HG03469 (cell line): ENCODE results near the gene MYBPH.

ENCODE experiments used
- ATAC-seq: cut with Tn5 transposase; IDR thresholded peaks from one replicate; pipeline ENCODE4 v1.9.1; 2021; ENCODE audit warnings: mild to moderate bottlenecking, moderate library complexity, moderate number of reproducible peaks; ENCODE audit not compliant: unreplicated experiment

Gene MYBPH

DNA sequence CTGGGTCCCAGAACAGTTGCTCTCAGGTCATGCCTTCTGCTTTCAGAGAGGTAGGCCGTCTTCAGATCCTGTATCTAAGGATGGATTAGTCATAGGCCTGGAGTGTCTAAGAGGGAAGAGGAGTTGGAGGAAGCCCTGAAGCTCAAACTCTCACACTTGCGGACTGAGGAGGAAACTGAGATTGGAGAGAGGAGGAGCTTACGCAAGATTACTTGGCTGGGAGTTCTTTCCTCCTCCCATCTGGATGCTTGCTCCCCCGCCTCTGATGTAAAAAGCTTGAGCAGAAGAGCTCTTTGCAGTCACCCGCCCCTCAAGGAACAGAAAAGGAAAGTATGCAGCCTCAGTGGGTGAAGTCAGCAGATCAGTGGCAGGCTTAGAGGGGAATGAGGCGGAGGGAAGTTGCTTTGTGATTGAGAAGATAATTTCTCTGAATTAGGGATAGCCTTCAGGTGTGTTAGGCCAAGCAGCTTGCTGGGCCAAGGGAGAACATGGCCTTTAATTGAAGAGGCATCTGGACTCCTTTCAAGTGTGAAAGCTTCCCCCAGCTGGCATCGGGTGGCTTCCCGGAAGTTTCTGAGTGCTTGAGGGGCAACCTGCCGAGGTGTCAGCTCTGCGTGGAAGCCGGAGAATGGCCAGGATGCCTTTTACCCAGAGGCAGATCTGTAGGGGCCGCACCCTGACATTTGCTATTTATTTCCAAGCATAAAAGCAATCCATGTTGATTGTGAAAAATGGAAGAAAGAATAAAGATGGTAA lies 41.5 kb downstream of the MYBPH start:
- ATAC-seq: no peak

DNA sequence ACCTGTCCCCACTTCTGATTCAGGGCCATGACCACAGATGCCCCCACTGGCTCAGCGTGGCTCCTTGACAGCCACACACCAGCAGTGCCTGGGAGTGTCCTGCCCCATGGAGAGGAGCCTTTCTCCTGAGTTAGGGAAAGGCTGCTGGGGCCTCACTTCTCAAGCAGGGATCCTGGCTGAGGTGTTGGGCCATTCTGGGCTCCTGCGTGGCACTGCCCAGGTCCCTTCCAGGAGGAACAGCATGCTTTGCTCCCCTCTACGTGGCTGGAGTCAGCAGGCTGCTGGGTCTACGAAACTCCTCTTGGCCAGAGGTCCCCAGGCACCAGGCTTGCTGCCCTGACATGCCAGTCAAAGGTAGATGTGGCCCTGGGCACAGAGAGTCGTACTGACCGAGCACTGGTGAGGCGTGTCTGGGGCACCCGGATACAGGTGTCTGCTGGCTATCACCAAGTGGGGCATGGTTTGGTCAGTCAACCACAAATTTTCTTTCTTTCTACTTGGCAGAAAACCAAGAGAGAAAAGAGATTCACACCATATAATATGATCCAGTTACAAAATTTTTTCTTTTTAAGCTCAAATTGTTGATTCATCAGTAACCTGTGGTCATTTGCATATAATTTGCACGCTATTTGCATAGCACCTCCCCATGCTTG lies 44.0 kb downstream of the MYBPH start:
- ATAC-seq: no peak

DNA sequence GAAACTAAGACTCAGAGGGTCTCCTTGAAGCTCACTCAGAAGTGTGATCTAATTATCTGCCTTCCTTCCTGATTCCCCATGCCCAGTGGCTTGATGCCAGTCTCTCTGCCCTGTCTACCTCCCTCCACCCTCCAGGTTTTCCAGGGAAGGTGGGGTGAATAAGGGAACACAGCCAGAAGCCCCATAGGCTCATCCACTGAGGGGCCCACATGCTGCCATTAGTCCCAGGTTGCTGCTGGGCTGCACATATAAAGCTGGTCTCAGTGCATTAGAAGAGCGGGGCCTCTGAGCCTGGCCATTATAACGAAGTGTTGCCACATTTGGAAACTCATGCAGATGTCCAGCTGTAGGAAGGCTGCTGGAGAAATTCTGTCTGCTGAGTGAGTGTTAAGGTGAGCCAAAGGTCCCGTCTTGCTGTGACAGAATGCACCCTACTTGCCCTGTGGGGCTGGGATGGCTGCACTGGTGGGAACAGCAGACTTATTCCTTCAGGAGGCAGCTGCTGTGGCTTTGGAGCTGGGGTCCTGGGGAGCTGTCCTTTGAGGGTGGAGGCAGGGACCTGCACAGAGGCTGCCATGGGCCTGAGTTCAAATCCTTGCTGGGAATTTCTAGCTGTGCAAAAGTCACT lies 45.2 kb downstream of the MYBPH start:
- ATAC-seq: no peak

DNA sequence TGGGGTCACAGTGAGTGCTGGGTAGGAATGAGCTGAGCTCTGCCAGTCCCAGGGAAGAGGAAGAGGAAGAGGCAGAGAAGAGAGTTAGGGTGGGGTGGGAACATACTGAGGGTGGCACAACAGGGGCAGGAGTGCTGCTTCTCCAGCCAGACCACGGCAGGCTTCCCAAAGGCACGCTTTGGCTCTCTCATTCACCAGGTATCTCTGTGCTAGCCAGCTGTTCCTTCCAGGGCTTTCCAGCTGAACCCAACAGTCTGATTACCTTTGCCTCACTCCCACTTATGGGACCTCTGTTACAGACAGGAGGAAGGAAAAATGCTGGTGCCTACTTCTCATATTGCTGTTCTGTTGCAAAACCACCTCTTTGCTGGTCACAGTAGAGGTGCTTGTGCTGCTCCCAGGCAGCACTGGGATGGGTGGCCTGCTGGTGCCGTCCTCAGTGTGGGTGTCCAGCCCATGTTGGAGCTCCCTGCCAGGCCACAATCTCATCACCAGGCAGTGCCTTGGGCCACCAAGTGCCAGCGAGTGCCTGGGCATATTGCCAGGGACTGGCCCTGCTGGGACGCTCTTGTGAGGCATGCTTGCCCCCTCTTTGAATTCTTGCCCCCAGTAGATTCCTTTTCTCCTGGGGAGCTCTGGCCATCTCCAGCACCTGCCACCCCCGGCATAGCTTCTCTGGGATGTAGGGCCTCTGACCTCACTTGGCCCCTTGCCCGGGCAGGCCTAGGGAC lies 46.0 kb downstream of the MYBPH start:
- no peak for ATAC-seq

DNA sequence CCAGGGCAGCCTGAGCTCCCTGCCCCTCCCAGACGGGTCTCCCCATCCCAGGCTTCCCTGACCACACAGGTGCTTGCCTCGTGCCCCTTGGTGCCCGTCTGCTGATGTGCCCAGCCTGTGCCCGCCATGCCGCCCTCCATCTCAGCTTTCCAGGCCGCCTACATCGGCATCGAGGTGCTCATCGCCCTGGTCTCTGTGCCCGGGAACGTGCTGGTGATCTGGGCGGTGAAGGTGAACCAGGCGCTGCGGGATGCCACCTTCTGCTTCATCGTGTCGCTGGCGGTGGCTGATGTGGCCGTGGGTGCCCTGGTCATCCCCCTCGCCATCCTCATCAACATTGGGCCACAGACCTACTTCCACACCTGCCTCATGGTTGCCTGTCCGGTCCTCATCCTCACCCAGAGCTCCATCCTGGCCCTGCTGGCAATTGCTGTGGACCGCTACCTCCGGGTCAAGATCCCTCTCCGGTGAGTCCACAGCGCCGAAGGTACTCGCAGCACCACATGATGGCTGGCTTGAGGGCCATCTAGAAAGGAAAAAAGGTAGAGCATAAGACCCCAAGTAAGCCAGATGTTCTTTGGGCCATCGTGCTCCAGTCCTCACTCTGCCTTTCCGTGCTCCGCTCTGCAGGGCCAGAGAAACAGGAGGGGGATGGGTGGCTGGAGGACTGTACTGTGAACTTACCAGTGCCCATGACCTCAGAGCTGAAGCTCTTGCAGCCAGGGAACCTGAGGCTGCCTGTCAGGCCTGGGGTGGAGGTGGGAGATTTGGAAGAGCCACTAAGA lies 46.7 kb downstream of the MYBPH start:
- ATAC-seq: no peak

DNA sequence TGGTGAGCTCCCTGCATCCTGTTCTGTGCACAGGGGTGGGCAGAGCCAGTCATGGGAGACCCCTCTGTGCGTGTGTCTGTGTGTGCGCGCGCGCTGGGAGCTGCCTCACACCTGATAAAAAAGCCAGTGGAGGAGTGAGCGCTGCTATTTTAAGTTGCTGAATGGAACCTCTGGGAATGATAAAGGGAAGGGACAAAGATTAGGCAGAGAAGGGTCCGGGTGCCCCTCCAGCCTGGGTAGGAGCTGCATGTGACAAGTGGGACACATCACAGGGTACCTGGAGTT lies 47.3 kb downstream of the MYBPH start:
- ATAC-seq: no peak

DNA sequence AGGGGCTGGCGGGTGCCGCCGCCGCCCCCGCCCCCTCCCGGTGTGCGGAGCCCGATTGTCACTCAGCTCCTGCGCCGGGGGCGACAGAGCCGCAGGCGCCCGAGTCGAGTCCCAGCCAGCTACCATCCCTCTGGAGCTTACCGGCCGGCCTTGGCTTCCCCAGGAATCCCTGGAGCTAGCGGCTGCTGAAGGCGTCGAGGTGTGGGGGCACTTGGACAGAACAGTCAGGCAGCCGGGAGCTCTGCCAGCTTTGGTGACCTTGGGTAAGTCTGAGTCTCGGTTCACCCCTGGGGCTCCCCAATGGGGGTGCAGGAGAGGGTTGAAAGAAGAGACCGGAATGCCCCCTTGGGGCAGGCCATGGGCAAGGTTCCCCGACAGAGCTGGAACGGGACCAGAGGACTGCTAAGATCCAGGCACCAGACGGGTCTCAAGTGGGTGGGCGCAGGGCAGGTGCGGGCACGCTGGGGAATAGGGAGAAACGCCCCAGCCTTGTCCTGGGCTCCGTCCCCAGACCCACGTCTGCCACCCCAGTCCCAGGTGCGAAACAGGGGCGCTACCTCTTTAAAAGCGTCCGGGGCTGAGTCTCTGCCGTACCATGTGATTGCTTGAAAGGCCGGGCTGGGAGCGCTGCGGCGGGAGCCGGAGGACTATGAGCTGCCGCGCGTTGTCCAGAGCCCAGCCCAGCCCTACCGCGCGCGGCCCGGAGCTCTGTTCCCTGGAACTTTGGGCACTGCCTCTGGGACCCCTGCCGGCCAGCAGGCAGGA lies 47.8 kb downstream of the MYBPH start, which contains the start of gene ADORA1:
TSS of gene ADORA1 (plus strand) at position 61 of the 765 bp plus-strand sequence. CDS start 1,116 bp downstream, outside the sequence.
- no peak for ATAC-seq

DNA sequence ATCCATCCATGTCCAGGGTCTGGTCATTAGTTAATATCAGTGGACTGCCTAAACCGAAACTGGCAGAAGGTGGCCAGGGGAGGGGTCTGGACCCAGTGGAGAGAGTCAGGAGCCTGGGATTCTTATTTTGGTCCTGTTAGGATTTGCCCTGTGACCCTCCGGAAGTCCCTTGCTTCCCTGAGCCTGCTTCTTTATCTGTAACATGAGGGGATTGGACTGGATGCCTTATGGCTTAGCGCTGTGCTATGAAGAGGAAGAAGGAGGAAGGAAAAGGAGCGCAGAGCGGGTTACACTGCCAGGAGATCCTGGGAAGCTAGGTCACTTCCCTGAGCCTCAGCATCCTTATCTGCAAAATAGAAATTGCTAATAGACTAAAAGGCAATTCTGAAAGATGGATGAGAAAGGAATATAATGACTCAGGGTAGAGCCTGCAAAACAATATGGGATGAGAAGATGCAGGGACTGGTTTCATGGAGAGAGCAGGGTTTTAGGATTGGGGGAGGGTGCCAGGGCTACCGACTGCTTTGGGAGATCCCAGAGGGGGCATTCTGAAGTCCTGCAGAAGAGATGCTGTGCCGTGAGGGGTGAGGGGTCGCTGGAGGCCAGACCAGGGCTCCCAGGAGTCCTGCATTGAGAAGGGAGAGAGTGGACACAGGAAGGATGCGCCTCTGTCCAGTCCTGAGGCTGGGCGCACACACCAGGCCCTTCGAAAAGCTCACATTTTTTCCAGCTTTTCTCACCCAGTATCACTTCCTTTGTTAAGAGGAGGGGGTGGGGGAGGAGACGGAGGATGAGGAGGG lies 48.6 kb downstream of the MYBPH start:
- no peak for ATAC-seq

DNA sequence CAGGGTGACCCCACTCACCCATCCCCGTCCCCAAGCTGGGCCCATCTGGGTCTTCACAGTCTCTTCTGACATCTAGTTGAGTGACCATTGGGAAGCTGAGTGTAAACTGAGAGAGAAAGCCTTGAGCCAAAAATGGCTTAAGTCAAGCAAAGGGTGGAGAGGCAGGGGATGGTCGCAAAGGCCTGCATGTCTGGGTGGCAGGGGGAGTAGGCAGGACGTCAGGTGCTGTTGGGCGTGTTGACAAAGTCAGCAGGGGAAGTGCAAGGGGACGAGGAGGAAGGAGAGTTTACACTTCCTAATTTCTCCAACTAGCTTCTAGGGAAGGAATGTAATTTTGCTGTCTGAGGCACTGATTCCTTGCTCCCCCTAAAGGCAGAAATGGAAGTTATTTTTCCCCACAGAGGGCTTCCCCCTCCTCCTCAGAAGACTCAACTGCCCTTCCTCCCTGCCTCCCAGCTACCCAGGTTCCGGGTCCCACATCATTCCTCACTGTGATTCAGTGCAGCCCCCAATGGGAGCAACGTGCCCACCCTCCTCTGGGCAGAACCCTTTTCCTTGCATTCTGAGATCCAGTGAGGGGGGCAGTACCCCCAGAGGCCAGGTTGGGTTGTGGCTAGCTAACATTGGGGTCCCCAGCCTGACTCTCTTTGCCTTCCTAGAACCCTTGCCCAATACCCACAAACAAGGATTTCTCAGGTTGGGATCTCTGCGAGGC lies 49.3 kb downstream of the MYBPH start:
- ATAC-seq: no peak

DNA sequence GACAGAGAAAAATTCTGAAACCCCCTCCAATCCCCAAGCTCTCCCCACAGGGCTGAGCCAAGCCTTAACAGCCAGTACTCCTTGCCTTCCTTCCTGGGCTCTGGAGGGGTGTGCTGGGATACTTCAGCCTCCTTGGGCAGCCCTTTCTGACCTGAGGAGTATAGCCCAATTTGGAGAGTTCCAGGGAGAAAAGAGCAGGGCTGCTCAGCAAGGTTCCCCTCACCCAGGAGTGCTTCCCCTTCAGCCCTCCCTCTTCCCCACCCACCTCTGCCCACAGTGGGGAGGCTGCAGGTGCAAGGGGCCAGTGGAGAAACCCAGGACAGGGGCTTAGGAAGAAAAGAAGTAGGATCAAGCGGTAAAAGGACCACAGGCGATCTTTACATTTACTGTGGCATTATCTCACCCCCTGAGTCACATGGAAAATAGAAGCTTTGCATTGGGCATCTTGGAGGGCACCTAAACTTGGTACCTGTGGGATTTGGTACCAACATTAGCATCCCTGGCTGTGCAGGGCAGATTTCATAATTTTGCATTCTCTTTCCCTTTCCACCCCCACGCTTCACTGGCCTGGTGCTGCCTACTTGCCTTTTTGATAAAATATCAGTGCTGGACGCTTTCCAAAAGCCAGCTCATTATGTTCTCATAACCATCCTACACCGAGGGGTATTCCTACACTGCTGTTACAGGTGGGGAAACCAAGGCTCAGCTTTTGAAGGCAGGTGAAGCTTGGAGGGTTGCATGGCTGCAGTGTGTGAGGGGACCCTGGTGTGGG lies 50.9 kb downstream of the MYBPH start:
- ATAC-seq: no peak

DNA sequence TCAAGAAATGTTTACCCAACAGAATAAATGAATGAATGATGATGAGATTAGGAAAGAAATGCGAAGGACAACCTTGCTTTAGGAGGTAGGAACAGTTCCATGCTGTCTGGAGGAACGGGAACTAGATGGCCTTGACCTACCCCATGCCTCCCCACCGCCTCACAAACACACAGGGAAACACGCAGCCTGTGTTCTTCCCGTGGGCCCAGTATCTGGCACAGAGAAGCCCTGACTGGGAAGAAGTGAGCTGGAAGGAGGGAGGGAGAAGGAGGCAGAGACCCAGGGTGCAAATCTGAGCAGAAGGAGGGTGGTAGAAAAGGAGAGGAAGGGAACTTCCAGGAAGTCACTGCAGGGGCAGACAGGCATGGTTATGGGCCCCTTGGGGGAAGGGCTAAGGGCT lies 51.6 kb downstream of the MYBPH start:
- ATAC-seq: no peak

DNA sequence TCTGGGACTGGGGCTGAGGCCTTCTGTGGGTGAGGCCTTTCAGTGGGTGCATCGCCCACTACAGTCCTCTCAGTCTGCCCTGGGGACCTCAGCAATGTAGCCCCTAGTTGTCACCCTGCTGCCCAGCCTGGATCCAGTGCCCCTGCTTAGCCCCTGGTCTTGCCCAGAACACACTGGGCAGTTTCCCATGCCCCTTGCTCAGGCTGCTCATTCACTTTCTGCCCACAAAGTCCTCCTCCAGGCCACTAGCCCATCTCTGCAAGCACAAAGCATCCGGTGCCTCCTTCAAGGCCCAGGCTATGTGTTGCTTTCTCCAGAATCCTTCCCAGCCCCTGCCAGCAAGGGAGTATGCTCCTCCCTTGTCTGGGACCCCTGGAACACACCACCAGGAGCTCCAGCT lies 53.5 kb downstream of the MYBPH start:
- ATAC-seq: no peak

DNA sequence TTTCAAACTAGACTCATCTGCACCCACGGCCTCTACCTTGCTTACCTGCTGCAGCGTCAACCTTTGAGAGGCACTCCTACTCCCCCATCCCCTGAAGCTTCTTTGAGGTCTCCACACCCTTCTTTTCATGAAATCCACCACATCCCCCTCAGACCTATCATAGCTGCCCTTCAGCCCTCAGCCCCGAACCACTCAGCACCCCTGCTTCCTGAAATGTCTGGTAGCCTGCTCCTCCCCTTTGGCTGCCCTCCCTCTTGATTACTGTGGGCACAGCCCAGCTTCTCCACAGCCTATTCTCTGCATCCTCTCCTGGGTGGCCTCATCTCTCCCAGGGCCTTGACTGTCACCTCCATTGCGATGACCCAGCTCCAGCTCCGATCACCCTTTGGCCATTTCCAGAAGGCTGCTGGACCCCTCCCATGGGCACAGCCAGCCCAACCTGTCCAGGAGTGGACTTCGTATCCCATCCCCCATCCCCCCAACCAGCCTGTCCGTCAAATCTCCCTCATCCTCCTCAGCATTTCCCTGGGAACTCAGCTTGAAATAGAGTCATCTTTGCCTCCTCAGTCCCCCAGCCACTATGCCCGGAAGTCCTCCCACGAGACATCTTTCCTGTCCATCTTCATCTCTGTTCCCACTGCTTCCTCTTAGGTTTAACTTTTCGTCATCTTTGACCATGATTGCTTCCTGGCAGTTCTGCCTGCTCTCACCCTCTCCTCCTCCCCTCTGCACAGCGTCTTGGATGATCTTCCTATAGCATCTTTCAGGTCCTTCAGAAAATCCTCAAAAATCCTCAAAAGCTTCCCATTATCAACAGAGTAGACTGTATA lies 54.2 kb downstream of the MYBPH start:
- no peak for ATAC-seq

DNA sequence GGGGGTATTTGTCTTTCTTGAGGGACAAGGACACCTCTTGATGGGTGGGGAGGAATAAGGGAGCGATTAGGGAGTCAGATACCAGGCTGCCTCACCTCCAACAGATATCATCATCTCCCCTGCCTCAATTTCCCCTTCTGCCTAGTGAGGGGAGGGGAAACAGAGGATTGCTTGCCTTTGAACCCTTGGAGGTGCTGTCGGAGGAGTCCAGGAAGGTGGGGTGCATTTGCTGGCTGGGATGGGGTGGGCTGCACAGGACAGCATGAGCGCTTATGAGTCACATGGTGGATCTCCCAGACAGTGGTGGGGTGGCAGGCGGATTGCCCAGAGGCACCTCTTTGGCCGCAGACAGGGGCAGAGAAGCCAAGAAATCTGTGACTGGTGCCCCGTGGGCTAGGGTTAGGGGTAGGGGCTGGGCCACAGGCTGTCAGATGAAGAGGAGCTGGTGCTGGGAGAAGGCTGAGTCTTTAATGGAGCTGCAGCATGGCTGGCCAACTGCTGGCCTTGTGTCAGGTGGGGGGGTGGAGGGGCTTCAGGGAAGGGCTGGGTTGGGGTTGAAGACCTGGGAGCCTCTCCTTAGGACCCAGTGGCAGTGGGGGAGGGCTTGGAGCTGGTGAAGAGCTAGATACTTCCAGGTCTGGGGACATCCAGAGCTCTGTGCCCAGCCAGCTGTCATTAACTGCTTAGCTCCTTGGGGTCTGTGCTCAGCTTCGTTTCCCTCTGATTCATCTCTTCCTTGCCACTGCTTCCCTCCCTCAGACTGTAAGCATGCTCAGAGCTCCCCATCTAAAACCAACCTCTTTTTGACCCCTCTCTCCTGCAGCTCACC lies 55.1 kb downstream of the MYBPH start:
- no peak for ATAC-seq
